ENCODE results near the gene ZBTB45.

Gene ZBTB45

DNA sequence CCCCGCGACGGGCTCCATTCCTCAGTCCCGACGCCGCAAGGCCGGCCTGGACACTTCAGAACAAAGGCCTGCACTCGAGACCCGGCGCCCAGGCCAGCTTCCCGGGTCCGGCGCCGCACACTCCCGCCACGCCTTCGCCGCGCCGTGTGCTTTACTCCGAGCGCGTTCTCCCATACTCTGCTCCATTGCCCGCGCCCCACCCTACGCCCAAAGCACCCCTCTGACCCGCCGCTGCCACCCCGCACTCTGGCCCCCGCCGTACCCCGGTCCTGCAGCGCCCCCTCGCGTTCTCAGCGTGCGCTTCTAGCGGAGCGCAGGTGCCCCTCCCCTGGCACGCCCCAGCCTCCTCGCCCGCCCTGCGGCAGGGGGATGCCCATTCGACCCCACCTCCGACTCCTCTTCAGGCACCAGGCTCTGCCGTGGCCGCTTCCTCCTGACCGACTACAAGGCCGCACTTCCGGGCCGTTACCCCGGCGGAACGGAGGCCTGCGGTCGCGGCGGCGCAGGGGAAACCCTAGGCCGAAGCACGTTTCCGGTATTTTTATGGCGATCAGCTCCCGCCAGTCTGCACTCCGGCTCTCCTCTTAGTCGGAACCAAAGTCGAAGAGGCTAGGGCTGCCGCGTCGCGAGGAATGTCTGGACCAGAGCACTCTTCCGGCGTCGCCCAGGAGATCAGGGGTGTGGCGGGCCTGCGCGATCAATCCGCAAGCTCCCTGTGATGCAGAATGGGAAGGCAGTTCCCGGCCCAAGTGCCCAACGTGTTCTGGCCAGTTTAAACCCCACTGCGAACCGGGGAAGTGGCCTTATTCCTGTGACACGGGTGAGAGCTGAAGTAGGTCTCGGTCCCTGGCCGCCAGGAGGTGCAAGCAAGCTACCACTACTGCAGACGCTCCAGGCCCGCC, at the start of gene ZBTB45:
ZBTB45 (minus strand) TSS at position 456 of the 902 bp plus-strand sequence. CDS start 2,137 bp downstream, outside the sequence.
- peak; percentile 97 for DNase-seq

DNA sequence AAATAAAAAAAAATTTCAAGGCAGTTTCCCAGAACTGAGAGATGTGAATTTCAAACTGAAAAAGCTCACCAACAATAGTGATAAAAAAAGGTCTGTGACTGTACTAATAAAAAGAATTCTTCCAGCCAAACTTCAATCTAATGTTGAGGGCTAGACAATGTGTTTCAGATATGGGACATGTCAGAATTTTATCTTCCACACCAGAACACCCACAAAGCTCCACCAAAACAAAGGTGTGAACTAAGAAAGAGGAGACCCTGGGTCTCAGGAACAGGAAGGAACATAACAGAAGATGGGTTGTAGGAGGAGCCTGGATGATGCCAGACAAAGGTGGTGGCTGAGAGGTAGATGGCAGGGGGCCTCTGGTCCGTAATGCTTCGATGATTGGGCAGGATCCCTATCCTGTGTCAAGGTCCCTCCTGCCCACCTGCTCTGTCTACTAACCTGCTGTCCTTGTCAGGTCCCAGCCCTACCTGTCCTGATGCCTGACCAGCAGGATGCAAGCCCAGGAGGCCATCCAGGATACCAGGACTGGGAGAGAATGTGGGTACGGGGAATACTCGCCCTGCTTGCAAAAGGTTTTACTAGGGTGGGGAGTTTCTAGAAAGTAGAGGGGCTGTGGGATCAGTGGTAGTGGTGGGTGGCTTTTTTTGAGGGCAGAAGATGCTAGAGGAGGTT, 49.0 kb upstream of the ZBTB45 start:
- DNase-seq = no peak

DNA sequence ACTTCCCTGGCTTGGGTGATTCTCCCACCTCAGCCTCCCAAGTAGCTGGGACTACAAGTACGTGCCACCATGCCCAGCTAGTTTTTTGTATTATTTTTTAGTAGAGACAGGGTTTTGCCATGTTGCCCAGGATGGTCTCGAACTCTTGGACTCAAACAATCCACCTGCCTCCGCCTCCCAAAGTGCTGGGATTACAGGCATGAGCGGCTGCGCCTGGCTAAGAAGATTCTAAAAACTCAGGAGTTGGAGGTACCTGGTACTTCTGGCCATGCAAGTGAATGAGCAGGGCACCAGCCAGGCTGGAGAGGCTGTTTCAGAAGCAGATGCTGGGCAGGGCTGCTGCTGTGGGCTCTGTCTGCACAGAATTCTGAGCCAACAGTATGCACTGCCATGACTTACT, 47.4 kb upstream of the ZBTB45 start:
- no peak for DNase-seq

DNA sequence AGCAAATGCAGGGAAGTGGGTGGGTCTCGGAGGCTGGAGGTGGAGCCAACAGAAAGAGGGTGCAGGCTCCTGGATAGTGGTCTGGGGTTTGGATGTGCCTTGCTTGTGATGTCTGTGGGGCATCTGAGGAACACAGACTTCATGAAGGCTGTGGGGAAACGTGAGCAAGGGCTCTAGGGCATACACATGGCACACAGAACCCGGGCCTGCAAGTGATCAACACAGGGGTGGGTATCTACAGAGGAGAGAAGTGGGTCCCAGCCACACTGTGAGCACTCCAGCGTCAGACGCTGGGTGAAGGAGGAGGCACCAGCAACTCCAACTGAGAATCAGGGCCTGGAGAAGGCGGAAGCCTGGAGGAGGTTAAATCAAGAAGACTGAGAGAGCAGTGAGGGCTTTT, 44.2 kb upstream of the ZBTB45 start:
- DNase-seq = no peak

DNA sequence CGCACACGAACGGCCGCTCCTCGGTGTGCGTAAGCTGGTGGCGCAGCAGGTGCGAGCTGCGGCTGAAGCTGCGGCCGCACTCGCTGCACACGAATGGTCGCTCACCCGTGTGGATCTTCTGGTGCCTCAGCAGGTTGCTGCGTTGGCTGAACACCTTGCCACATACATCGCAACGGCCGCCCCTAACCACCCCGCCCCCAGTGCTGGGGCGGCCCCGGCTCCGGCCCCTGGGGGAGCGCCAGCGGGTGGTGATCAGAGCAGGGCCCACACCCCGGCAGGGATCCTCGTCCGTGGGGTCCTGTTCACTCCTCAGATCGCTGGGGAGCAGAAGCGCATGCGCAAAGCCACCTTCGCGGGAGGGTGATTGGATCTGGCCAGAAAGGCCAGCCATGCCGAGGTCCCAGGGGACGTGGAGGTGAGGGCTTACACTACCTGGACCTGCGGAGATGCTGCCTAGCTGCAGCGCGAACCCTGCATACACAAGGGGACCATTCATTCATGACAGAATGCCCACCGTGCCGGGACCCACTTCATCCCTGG, 43.5 kb upstream of the ZBTB45 start:
- DNase-seq = peak; percentile 45

DNA sequence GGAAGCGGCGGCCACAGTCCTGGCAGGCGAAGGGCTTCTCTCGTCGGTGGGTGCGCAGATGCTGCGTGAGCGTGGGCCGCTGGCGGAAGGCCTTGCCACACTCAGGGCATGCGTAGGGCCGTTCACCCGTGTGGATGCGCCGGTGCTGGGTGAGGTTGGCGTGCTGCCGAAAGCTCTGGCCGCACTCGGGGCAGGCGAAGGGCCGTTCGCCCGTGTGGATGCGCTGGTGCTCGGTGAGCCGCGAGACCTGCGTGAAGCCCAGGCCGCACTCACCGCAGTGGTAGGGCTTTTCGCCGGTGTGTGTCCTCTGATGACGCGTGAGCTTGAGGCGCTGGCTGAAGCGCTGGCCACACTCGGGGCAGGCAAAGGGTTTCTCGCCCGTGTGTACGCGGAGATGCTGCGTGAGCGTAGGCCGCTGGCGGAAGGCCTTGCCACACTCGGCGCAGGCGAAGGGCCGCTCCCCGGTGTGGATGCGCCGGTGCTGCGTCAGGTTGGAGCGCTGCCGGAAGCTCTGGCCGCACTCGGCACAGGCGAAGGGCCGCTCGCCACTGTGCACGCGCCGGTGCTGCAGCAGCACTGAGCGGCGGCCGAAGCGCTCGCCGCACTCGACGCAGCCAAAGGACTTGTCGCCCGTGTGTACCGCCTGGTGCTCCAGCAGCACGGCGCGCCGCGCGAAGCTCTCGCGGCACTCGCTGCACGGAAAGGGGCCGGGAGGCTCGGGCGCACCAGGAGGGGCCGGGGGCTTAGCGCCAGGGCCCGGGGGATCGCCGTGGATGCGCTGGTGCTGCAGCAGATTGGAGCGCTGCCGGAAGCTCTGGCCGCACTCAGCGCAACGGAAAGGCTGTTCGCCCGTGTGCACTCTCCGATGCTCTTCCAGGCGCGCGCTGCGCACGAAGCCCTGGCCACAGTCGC, 42.8 kb upstream of the ZBTB45 start:
- peak; percentile 55 for DNase-seq

DNA sequence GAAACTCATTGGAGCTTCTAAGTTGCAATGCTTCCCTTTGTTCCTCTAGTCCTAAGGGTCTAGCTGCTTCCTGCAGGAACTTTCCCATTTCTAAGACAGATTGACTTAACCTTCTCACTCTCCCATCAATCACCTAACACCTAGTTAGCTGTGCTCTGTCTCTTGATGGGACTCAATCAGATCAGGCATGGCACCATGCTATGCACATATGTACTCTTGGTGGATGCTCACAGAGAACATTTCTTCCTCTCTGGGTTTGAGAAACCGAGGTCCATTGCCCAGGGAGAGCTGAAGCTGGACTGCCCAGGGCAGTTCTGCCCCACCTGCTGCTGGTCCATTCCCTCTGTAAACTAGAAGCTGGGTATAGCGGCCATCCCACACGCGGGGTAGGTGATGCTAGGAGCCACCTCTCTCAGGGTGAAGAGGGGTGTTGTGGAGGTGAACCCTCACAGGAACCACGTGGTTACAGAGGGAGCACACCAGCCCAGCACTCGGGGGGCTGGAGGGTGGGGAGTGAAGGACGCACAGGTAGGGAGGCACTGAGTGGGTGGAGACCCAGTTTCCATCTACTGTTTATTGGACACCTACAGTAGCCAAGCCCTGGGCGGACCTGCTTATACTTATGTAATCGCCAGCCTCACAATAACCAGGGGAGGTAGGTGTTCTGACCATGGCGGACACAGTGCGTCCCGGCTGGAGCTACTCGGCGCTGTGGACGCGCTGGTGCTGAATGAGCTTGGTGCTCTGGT, 41.9 kb upstream of the ZBTB45 start:
- no peak for DNase-seq

DNA sequence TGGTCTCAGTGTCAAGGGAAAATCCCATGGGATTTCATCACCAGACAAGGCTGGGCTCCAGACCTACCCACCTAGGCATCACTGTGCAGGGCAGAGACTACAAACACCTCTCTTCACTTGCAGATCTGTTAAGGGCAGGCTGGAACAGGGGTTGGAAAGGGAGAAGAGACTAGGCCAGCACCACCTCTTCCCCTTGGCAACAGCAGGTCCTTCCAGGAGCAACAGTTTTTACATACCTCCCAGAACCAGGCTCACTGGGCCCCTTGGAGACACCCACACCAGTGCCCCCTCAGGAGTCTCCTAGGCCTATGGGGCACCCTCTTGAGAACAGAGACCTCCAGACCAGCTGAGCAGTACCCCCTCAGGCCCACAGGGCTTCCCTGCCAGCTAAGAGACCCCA, 41.3 kb upstream of the ZBTB45 start:
- no peak for DNase-seq

DNA sequence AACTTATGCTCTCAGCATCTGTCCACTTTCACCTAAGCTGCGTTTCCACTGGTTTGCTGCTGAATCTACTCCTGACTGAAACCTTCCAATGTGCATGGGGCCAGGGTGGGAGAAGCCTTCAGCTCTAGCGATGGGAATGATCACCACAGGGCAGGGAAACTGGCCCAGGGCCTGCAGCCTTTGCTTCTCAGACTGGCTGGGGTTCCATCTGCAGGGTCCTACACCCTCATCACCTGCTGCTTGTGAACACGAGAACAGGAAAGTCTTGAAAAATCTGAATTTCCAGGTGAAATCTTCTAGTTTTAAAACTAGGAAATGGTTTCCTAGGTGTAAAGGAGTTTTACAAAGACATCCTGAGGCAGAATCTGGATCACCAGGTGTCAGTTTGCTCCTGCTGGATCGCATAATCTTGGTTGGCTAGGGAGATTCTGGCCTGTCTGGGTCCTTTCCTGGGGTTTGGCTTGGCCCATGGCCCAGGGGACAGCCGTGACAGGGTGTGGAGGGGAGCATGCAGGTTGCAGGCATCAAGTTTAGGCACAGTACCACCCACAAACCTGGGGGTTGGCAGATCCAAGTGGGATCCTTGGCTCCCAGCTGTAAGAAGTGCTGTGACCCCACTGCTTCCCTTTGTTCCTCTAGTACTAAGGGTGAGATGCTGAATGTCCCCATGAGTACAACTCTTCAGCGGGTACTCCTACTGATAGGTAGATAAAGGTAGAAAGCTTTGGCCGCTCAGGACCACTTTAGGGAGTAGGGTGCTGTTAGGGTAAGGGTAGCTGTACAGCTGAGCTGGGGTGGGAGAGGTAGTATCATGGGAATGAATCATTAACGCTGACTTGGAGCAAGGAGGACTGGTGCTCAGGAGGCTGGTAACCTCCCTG, 40.6 kb upstream of the ZBTB45 start:
- DNase-seq = no peak

DNA sequence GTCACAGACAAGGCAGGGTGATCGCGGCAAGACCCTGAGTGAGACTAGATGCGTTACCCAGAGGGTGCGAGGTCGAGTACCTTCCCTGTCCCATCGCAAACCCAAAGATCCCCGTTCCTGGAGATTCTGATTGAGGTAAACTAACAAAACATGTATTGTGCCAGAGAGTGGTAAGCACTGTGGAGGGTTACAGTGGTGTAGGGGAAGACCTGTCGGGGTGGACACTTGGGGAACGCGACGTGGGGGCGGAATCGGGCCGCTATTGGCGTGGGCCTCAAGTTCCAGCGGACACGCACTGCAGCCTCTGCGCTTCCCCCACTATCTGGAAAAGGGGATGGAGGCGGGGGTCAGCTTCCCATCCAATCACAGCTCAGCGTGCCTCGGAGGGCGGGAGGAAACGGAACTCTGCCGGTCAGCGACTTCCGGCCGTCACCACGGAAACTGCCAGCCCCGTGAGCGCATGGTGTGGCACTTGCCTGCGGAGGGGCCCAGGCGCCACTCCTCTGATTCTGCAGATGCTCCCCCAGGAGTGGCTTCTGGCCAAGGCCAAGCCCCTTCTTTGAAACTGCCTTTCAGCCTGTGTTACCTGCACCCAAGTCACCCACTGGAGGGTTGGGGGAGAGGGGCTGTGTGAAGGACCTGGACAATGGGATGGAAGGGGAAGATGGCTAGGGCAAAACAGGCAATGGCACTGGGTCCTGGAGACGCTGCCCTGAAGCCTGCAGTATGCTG, 39.8 kb upstream of the ZBTB45 start:
- peak; percentile 93 for DNase-seq

DNA sequence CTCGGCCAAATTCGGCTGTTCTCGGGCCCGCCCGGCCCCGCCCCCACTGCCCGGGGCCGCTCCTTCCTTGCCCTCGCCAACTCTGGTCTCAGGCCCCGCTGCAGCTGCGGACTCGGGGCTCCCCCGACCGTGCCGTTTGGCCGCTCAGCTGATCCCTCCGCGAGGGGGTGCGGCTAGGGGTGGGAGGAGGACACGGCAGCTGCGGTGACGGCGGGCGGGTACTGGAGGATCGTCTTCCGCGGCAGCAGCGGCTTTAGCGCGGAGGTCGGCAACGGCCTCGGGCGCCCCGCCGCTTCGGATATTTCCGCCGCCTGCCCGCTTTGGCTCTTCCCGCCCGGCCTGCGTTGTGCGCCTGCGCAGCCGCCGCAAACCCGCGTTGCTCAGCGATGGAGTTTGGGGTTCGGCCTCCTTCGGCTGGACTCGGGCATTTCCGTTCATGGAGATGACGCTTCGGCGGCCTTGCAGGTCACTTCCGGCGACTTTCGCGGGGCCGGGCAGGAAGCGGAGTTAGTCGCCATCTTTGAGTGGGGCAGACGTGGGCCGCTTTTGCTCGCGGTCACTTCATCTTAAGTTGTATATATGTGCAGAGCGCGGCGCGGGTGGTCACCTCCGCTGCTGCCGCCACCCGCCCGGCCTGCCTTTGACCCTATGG, 39.1 kb upstream of the ZBTB45 start:
- DNase-seq = peak; percentile 100

DNA sequence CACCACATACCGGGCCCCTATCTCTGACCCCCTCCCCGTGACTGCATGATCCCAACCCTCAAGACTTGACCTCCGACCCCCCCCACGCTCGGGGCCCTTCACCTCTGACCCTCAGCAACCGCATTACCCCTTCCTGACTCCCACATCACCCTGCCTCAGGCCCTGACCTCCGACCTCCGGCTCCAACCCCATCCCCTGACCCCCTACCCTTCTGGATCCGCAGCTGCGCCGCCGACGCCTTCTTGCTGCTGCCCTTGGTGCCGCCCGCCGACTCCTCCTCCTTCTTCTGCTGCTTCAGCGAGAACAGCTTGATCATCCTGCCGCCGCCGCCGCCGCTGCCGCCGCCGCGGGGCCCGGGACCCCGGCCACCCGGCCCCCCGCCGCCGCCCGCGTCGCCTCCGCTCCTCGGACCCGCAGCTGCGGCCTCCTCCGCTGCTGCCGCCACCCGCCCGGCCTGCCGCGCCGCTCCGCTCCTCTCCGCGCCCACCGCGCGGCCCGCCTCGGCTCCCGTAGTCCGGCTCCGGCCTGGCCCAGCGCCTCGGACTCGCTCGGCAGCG, 38.5 kb upstream of the ZBTB45 start, which contains the start of gene UBE2M:
UBE2M (minus strand) TSS at position 546 of the 557 bp plus-strand sequence; CDS start at position 316, 230 bp downstream.
- DNase-seq = peak; percentile 46

DNA sequence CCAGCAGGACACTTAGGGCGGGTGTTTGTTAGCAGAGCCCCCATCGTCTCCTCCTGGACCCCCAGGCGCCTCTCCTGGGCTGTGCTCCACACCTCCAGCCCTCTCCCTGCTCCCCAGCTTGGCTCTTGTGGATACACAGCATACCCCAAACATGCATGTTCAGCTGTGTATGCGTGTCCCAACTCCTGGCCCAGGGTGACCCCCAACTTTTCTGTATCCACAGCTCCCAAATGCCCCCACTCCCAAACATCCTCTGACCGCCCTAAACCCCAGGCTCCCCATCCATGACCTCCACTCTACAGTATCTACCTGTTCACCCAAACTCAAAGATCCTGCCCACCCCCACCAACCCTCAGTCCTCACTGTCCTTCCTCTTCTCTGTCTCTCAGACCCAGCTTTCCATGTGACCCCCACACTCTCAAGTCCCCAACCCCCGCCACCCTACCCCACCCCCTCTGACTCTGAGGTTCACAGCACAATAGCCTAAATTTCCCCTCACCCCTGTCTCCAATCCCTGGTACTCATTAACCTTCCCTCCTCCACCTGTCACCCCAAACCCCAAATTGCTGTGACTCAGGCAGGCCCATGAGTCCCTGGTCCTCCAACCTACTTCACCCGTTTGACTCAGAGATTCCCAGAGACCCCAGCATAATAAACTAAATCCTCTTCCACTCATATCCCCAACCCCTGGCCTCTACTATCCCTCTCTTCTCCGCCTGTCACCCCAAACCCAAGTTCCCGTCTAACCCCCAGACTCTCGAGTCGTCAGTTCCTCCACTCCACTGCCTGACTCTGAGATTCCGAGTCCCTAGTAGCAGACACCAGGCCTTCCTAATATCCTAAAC, 37.8 kb upstream of the ZBTB45 start:
- no peak for DNase-seq

DNA sequence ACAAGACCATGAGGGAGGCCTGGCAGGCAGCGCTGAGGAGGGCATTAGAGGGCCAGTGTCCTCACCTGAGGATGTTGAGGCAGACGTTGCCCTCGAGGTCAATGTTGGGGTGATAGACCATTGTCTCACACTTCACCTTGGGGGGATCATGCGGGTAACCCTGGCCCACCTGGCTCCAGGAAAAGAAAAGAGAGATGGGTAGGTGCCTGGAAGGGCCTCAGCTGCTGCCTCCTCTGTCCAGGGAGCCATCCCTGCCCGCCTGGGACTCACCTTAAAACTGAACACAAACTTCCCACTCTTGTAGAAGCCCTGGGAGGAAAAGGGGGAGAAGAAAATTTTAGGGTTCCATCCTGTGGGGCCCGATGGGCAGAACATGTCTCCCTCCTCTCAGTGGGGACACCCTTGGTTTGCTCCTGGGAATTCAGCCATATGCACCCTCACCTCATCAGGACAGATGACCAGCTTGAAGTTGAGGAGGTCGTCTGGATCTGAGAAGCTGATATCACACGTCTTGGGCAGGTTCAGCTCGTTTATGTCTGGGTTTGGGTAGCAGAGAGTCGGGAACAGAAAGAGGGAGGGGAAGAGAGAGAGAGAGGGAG, 37.1 kb upstream of the ZBTB45 start:
- no peak for DNase-seq

DNA sequence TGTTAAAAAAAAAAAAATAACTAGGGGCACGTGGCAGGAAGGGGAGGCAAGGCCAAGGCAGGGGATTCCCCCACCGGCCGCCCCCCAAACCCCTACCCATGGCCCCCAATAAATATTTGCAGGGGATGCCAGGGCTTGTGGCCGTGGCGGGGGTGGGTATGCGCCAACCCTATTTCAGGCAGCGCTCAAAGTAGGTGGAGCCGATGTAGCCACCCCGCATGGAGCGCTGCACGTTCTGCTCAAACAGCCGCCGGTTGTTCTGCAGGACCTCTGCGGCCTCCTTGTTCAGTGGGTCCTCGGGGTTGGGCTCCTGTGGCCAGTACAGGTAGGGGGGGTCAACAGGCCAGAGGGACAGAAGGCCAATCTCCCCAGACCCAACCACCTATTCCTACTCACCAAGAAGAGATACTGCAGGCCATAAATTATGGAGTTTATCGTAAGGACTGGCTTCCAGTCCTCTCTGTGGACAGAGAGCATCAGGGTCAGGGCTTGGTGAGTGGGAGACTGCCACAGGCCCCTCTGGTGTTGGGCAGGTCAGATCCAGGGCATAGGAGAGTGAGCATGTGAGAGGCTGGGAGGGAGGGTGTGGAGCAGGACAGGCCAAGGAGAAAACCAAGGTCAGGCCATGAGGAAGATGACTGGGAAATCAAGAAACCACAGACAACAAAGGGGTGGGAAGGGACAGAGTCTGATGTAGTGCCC, 36.5 kb upstream of the ZBTB45 start:
- no peak for DNase-seq

DNA sequence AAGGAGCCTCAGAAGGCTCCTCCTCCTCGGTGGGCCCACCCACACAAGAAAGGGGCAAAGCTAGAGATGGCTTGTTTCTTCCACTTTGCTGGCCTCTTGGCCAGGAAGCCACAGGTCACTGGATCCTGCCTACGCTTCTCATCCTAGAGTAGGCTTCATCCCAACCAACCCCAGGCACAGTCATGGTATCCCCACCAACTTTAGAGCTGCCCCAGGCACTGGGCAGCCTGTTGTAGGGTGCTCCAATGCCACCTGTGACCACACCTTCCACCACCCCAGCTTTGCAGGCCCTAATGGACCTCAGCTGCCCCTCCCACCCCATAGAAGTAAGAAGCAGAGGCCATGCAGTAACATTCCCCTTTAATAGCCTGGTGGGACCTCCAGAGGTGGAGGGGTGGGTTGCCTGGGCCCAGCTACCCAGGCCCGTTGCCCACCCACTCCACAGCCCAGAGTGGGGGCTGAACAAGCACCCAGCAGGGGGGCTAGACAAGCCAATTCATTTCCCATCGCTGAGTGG, 35.8 kb upstream of the ZBTB45 start:
- DNase-seq = no peak

Measured in activated CD4-positive, alpha-beta T cell treated with anti-CD3 and anti-CD28 coated beads, Interleukin-2, amount 50 U/mL, for 16 hours (primary cell).